ENCODE measurements around the gene GREB1L.

- no peak for TF ChIP-seq POLR2A (IDR thresholded peaks at IDR 0.05)
- TF ChIP-seq, protein P1, sequence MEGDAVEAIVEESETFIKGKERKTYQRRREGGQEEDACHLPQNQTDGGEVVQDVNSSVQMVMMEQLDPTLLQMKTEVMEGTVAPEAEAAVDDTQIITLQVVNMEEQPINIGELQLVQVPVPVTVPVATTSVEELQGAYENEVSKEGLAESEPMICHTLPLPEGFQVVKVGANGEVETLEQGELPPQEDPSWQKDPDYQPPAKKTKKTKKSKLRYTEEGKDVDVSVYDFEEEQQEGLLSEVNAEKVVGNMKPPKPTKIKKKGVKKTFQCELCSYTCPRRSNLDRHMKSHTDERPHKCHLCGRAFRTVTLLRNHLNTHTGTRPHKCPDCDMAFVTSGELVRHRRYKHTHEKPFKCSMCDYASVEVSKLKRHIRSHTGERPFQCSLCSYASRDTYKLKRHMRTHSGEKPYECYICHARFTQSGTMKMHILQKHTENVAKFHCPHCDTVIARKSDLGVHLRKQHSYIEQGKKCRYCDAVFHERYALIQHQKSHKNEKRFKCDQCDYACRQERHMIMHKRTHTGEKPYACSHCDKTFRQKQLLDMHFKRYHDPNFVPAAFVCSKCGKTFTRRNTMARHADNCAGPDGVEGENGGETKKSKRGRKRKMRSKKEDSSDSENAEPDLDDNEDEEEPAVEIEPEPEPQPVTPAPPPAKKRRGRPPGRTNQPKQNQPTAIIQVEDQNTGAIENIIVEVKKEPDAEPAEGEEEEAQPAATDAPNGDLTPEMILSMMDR (IDR thresholded peaks at IDR 0.05), result no peak
- no peak for TF ChIP-seq POLR2AphosphoS5 (IDR thresholded peaks at IDR 0.05)
These were observed 102.8 kb downstream of the GREB1L start for GRCh38 chr18:21344860-21345259.

All from prostate gland (tissue), 2 donors.